GM18507 (cell line): Measurements from ENCODE around the gene PDK4.
A peak's percentile ranks its signal among the peaks of the same experiment; 100 is the strongest.

Experiments
- DNase-seq: peaks from one replicate; pipeline ENCODE4 v3.0.0; 2011; ENCODE audit warnings: low read depth; ENCODE audit not compliant: insufficient read length; ENCODE audit errors: extremely low spot score
- FAIRE-seq: peaks from 2 replicates; lab custom pipeline; 2011; peaks lifted over from hg19 to GRCh38; lab: Jason Lieb, UNC

PDK4 gene

GRCh38 chr7:95596198-95597063 is at the start of gene PDK4:
PDK4 (minus strand) TSS chr7:95596516; CDS start chr7:95596293, 223 bp downstream.
- no peak for DNase-seq
- FAIRE-seq: no peak

GRCh38 chr7:95642173-95642572 is 45.9 kb upstream of the PDK4 start:
- no peak for FAIRE-seq
- DNase-seq: no peak

DNA sequence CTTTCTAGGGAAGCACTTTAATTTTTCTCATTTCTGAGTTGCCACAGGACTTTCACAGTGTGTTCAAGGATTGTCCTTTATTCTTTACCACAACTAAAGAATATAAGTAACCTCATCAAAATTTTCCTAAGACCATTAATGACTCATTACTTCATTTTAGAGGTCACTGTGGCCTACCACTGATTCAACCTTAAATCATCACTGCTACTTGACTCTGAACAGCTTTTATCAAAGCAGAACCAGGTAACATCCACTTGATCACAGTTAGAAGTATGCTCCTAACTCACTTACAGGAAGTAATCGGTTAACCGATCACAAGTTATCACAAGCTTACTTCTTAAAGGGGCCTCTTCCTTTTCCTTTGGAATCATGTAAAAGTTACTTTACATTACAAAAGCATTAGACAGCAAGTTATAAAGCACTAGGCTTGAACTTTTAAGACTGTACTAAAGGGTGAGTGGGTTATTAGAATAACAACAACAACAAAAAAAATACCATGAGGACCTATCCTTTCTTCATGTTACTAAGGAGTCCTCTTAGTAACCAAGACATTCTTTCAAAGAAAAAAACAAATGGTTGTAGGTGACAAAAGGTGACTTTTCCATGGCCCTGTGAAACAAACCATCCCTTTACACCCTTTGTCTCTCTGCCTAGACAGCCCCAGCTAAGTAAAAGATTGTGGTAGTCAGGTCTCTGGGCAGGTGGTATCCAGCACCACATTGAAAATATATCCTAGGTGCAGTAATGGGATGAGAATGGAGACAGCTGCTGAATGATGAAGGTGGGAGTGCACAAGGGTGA is 40.0 kb upstream of the PDK4 start:
- FAIRE-seq (peak; percentile 12), DNase-seq (no peak)

DNA sequence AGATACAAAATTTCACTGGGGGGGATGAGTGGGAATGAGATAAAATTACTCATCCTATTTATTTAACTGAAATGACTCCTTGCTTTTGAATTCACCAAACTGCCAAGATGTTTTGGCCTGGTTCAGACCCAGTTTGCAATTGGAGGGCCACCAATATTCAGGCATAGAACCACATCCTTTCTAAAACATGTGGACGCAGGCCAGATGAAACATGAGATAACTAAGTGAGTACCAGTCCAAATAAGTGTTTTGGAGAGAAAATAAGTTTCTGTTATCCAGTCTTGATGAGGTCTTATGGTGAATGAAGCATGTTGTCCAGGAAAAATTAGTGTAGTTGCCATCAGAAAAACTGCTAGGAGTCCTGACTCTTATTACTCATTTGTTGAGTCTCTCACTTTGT is 36.3 kb upstream of the PDK4 start:
- FAIRE-seq (no peak), DNase-seq (no peak)

GRCh38 chr7:95631527-95631926 is 35.2 kb upstream of the PDK4 start:
- FAIRE-seq: no peak
- DNase-seq: no peak

GRCh38 chr7:95630702-95631458 is 34.6 kb upstream of the PDK4 start:
- no peak for DNase-seq
- no peak for FAIRE-seq

- no peak for FAIRE-seq
- no peak for DNase-seq
Observed at GRCh38 chr7:95628831-95629439, 32.6 kb upstream of the PDK4 start.

- no peak for DNase-seq
- no peak for FAIRE-seq
Observed at GRCh38 chr7:95623788-95624187, 27.5 kb upstream of the PDK4 start.

DNA sequence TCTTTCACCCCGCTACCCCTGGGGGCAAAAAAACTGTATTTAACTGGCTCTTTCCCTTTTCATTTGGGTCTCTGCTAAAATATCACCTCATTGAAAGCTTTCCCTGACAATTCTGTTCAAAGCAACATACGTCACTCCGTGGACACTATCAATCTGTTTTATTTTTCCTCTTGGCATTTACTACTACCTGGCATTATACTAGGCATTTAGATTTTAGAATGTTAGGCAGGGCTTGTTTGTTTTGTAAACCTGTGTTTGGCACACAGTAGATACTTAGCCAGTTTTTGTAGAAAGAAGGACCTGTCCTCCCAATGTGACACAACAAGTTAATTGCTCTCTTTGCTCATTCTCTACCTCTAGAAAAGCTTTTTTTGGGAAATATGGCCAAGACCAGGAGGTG is 26.5 kb upstream of the PDK4 start:
- no peak for DNase-seq
- FAIRE-seq: no peak

DNA sequence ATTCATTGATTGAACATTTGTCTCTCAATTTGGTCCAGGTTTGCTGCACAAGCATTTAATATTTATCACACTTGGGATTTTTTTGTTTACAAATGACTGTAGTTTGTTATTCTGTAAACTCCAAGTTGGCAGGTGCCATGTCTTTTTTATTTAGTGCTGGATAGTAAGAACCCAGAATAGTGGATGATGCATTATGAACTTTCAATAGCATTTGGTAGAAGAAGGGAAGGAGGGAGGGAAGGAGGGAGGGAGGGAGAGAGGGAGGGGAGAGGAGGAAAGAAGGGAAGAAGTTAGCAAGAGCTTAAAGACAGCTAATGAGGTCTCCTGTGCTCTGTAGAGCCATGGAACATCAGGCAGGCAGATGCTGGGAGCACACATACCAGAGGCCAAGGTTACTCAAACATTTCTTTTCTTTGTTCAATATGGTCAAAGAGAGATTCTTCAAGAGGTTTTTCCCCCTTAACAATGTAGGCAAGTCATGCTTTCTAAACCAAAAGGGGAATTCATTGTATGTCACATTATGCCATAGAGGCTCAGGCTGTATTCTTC is 25.8 kb upstream of the PDK4 start:
- FAIRE-seq: no peak

GRCh38 chr7:95621404-95621803 is 25.1 kb upstream of the PDK4 start:
- FAIRE-seq (no peak), DNase-seq (no peak)

More for the DNA sequence above, 25.8 kb upstream of the PDK4 start:
- no peak for DNase-seq

DNA sequence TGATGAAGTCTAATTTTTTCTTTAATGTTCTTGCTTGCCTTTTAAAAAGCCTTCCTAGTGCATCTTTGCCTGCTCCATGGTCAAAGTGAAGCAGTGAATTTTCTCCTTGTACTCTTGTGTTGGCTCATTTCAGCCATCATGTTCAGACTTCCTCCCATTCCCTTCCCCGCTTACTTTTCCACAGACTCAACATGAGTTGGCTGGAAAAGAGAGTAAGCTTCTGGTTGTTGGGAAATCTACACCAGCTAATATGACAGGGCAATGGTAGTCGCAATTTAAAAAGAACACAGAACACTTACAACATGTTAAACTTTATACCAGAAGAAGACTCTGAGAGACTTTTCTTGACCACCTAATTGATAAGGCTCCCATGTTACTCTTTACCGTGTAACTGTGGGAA is 24.3 kb upstream of the PDK4 start:
- DNase-seq: no peak
- no peak for FAIRE-seq

DNA sequence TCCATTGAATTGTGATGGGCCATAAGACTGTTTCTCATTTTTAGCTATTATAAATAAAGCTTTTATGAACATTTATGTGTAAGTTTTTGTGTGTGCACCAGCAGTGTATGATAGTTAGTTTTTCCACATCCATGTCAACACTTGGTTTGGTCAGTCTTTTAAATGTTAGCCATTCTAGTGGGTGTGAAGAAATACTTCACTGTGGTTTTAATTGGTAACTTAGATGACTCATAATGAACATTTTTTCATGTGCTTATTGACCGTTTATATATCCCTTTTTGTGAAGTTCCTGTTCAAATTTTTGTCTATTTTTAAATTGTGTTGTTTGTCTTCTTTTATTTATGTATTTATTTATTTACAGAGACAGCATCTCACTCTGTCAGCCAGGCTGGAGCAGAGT is 23.6 kb upstream of the PDK4 start:
- DNase-seq (no peak), FAIRE-seq (no peak)

DNA sequence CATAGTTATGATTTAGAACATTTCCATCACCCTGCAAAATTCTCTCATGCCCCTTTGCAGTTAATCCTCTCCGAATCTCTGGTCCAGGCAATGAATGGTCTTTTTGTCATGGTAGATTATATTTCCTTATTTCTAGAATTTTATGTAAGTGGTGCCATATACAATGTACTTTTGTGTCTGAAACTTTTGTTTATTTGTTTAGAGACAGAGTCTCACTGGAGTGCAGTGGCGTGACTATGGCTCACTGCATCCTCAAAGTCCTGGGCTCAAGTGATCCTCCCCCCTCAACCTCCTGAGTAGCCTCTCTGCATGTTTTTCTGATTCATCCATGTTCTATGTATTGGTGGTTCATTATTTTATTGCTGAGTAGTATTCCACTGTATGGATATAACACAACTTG is 23.2 kb upstream of the PDK4 start:
- DNase-seq (no peak), FAIRE-seq (no peak)

DNA sequence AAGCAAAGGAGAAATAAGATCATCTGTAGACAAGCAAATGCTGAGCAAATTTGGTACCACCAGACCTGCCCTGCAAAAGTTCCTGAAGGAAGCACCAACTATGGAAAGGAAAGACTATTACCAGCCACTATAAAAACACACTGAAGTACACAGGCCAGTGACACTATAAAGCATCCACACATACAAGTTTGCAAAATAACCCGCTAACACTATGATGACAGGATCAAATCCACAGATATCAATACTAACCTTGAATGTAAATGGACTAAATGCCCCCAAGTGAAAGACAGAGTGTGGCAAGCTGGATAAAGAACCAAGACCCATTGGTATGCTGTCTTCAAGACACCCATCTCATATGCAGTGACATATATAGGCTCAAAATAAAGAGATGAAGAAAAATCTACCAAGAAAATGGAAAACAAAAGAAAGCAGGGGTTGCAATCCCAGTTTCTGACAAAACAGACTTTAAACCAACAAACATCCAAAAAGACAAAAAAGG is 18.2 kb upstream of the PDK4 start:
- FAIRE-seq (no peak), DNase-seq (no peak)

DNA sequence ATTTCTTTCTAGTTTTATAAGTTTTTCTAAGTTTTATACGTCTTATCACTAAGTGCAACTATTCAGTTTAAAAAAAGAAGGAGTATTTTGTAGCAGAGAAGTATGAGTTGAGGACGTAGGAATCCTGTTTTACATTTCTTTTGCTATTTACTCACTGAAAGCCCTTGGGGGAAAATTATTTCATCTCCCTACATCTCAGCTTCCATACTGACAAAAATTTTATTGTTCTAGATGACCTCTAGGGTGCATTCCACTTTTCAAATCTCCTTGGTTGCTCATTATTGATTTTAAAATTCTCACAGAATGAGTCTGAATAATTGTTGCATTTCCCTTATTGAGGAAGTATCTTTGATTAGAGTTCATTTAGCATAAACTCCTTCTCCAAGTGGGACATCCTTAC is 14.9 kb upstream of the PDK4 start:
- FAIRE-seq: no peak
- no peak for DNase-seq

DNA sequence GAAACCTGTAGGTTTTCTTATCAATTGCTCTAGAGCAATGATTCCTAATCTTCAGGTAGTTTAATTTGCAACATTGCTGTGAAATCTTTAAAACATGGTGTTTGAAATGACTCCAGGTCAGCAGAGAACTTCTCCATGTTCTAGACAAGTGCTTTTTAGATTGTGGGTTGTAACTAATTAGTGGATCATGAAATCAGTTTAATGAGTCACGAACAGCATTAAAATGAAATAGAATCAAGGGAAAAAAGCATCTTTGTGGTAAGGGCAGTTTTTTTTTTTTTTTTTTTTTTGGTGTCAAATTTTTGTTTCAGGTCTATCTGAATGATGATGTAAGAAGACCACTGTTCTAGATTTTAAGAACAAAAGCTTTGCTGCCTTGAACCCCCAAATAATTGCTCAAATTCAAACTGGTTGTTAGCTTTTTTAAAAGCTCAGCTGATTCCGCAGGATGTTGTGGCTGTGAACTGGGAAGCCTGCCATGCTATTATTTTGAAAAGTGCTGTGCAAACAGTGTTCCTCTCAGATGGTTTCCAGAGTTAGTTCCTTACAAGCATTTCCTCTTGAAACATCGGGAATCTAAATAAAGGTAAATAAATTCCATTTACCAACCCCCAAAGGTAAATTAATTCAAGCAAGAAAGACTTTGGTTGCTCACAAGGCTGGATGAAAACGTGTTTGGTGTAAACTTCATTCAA is 13.1 kb upstream of the PDK4 start:
- FAIRE-seq: no peak
- no peak for DNase-seq

DNA sequence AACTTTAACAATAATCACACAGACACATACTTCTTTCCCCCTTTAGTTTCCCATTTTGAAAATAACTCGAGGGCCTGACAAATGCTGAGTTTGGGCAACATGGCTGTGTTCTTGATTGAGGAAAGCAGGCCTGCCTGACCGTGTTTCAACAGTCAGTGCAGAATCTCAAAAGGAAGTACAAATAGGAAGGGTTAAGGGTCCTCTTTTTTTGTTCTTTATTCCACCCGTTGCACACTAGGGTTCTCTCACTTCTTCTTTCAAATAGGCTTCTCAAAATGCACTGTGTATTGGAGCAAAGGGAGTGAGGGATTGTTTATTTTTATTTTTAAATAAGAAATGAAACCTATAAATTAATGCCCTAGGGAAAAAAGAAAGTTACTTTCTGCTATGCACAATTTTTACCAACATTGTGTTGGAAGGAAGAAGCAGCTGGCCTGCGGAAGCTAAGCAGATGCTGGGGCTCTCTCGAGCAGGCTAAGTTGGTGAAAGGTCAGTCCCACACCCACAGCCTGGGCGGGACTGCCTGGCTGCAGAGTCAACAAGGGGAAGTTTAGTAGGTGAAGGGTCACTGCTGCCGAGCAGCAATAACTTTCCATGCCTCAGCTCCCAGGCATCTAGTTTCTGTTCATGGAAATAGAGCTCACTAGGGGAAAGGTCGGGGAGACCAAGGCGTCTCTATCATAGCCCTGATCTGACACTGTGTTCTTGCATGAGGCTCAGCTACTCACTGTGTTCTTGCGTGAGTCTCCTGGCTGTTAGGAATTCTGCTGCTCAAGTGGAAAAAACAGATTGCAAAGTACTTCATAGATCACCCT is 12.2 kb upstream of the PDK4 start:
- FAIRE-seq (peak; percentile 84), DNase-seq (peak; percentile 42)
